NT2/D1 (cell line): ENCODE results near the gene L3MBTL4.

Experiments used
- DNase-seq: peaks from one replicate; pipeline ENCODE4 v3.0.0-alpha.2; 2011; ENCODE audit warnings: low read depth, low spot score
- H3K27me3 ChIP-seq: 2 replicates; pipeline ENCODE4 v1.6.0; 2011; ENCODE audit warnings: mild to moderate bottlenecking; ENCODE audit not compliant: insufficient read length, insufficient read depth
- H3K36me3 ChIP-seq: 2 replicates; pipeline ENCODE4 v1.6.1; 2011; ENCODE audit warnings: mild to moderate bottlenecking, low read length, mixed read lengths; ENCODE audit not compliant: insufficient read depth, insufficient read length
- H3K4me1 ChIP-seq: 2 replicates; pipeline ENCODE4 v1.5.1; 2011; ENCODE audit not compliant: insufficient read depth, insufficient read length
- H3K4me3 ChIP-seq: 2 replicates; pipeline ENCODE4 v1.5.1; 2011; ENCODE audit warnings: low read depth; ENCODE audit not compliant: insufficient read length
- H3K9ac ChIP-seq: 2 replicates; pipeline ENCODE4 v1.6.0; 2011; ENCODE audit warnings: low read depth; ENCODE audit not compliant: insufficient read length
- H3K9me3 ChIP-seq: 2 replicates; pipeline ENCODE4 v1.5.1; 2011; ENCODE audit warnings: mild to moderate bottlenecking, low read length; ENCODE audit not compliant: insufficient read depth
- SUZ12 ChIP-seq: IDR thresholded peaks from 2 replicates; pipeline ENCODE4 v1.6.1; 2011; ENCODE audit not compliant: insufficient read length, insufficient read depth; ENCODE audit errors: extremely low read depth
- YY1 ChIP-seq: IDR thresholded peaks from 2 replicates; pipeline ENCODE4 v1.6.1; 2011; ENCODE audit not compliant: insufficient read length, insufficient read depth
- ZNF274 ChIP-seq: IDR thresholded peaks from 2 replicates; pipeline ENCODE4 v1.6.1; 2011; ENCODE audit warnings: mild to moderate bottlenecking, low read depth, low read length

Gene L3MBTL4

DNA sequence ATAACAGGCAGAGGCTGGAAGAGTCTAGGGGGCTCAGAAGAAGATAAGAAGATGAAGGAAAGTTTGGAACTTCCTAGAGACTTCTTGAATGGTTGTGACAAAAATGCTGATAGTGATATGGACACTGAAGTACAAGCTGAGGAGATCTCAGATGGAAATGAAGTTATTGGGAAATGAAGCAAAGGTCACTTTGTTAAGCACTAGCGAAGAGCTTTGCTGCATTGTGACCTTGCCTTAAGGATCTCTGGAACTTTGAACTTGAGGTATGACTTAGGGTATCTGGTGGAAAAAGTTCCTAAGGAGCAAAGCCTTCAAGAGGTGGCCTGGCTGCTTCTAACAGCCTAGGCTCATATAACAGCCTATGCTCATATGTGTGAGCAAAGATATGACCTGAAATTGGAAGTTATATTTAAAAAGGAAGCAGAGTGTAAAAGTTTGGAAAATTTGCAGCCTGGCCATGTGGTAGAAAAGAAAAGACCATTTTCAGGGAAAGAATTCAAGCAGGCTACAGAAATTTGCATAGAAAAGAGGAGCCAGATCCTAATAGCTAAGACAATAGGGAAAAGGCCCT is 91.3 kb downstream of the L3MBTL4 start:
- H3K36me3 ChIP-seq = no peaks in the 10 kb centered on the region

DNA sequence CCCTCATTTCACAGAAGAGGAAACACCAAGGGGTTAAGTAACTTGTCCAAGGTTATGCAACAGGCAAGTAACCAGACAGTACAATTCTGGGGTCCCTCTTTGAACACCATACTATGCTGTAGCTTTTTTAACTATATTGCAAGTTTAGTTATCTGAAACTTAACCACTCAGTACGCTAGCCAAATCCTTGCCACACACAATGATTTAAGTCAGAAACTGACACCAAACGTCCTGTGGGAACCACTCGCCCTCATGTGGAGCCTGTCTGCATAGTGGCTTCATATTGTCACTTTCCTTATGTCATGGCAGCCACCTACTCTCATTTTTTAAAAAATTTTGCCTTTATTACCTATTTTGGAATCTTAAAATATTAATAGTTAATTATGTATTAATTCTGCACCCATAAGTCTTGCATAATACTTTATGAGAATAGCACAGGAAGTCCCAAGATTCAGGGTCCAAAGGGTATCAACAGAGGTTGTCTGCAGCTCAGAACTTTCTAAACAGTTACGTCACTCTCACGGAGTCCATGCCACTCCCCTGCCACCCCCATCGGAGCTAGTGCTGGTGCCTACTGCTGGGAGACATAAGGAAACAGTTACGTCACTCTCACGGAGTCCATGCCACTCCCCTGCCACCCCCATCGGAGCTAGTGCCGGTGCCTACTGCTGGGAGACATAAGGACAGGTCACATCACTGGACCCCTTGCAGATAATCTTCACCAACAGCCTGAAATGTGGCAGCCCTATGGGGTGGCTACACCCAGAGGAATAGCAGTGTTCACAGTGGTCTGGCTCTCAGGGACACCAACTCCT is 99.0 kb downstream of the L3MBTL4 start:
- no peak for DNase-seq
- Histone ChIP-seq H3K9ac (no peak overlapping the region), H3K27me3 (no peaks in the 10 kb centered on the region), H3K36me3 (no peaks in the 10 kb centered on the region), H3K4me3 (no peak overlapping the region), H3K9me3 (no peaks in the 10 kb centered on the region), H3K4me1 (no peaks in the 10 kb centered on the region)
- TF ChIP-seq SUZ12 (no peak), ZNF274 (no peak), YY1 (no peak)

More for the DNA sequence above, 91.3 kb downstream of the L3MBTL4 start:
- no peaks in the 10 kb centered on the region for H3K27me3 ChIP-seq
- H3K9ac ChIP-seq = no peak overlapping the region
- no peak for TF ChIP-seq YY1
- TF ChIP-seq ZNF274 = no peak
- no peak for TF ChIP-seq SUZ12
- H3K4me3 ChIP-seq = no peak overlapping the region
- no peak for DNase-seq
- no peaks in the 10 kb centered on the region for H3K4me1 ChIP-seq
- H3K9me3 ChIP-seq = peaks cover 19% of the 10 kb centered on the region; the same call in 1 of the 2 replicates

DNA sequence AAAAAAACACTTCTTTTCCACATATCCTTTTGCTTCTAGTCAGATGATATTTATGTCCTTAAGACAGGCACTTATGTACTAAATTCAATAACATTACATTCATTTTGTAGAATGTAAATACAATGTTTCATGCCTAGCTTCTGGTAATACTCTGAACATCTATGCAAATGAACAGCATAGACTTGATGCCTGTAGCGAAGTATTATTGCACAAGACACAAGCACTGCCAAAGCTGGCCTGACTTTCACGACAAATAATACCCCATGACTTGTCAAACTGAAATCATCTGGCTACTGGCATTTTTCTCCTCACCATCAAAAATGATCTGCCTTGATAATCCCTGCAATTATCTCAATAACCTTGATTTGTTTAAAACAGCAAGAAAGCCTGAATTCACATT is 101.3 kb downstream of the L3MBTL4 start:
- H3K27me3 ChIP-seq = no peaks in the 10 kb centered on the region
- no peak overlapping the region for H3K4me3 ChIP-seq
- H3K4me1 ChIP-seq = no peaks in the 10 kb centered on the region
- no peaks in the 10 kb centered on the region for H3K9me3 ChIP-seq
- DNase-seq = no peak
- TF ChIP-seq ZNF274 (no peak), YY1 (no peak), SUZ12 (no peak)
- no peaks in the 10 kb centered on the region for H3K36me3 ChIP-seq
- H3K9ac ChIP-seq = no peak overlapping the region

DNA sequence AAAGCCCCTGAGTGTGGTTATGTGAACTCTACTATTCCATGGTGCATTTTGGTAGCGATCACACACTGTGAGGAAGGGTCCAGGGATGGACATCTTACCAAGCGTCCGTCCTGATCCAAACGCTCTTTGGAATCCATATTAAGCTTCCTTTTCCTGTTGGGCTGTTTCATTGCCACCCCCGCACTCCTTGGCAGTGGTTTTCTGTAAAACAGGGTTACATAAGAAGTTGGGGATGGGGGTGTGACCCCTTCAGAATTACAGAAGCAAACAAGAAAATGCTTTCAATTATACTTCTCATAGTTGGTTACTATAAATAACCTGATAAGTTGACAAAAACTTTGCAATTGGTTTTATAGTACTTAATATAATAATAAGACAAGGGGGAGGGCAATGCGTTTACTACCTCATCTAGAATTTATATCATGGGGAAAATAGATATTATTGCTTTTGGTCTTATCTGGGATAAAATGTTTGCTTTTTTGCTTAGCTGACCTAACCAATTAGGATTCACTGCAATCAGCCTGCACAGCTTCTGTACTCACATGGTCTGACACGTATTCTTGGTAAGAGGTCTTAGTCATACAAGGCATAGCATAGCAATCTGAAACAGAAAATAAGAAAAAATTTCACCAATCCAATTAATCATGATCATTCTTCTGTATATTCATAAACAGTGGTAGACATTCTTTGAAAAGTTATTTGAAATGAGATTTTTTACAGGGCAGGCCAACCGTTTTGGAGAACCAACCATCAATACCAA is 103.1 kb downstream of the L3MBTL4 start:
- no peaks in the 10 kb centered on the region for H3K27me3 ChIP-seq
- DNase-seq = no peak
- H3K9me3 ChIP-seq = no peaks in the 10 kb centered on the region
- H3K9ac ChIP-seq = no peak overlapping the region
- TF ChIP-seq YY1 (no peak), SUZ12 (no peak), ZNF274 (no peak)
- H3K36me3 ChIP-seq = no peaks in the 10 kb centered on the region
- no peaks in the 10 kb centered on the region for H3K4me1 ChIP-seq
- H3K4me3 ChIP-seq = no peak overlapping the region

DNA sequence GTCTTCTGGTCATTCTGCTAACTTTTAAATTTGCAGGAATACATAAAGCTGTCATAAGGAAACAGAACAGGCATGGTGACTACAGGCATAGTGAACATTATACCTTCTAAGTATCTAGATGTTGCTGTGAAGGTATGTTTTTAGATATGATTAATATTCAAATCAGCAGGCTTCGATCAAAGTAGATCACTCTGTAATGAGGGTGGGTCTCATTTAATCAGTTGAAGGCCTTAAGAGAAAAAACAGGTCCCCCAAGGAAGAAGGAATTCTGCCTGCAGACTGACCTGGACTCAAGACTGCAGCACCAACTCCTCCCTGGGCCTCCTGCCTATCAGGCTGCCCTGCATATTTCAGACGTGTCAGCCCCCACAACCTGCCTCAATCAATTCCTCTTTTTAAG is 104.0 kb downstream of the L3MBTL4 start:
- H3K4me1 ChIP-seq = no peaks in the 10 kb centered on the region
- no peak overlapping the region for H3K4me3 ChIP-seq
- no peaks in the 10 kb centered on the region for H3K27me3 ChIP-seq
- H3K36me3 ChIP-seq = no peaks in the 10 kb centered on the region
- no peak overlapping the region for H3K9ac ChIP-seq
- no peaks in the 10 kb centered on the region for H3K9me3 ChIP-seq
- DNase-seq = no peak
- TF ChIP-seq SUZ12 = no peak
- no peak for TF ChIP-seq YY1
- no peak for TF ChIP-seq ZNF274

DNA sequence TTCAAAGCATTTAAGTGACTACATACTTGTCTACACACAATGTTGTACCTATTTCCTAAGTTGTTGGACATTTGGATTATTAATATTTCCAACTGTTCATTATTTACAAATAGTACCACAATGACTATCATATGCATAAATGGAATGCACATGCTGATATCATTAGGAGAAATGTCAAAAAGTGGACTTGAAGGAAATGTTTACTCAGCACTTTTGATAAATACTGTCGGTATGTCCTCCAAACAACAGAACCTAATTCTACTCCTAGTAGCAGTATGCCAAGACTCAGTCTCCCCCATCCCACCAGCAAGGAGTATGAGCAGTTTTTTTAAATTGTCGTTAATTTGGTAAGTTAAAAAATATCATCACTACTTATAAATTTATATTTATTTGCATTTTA is 116.8 kb downstream of the L3MBTL4 start:
- Histone ChIP-seq H3K4me3 (no peak overlapping the region), H3K36me3 (no peaks in the 10 kb centered on the region)
- TF ChIP-seq YY1 = no peak
- no peak for TF ChIP-seq ZNF274
- TF ChIP-seq SUZ12 = no peak

DNA sequence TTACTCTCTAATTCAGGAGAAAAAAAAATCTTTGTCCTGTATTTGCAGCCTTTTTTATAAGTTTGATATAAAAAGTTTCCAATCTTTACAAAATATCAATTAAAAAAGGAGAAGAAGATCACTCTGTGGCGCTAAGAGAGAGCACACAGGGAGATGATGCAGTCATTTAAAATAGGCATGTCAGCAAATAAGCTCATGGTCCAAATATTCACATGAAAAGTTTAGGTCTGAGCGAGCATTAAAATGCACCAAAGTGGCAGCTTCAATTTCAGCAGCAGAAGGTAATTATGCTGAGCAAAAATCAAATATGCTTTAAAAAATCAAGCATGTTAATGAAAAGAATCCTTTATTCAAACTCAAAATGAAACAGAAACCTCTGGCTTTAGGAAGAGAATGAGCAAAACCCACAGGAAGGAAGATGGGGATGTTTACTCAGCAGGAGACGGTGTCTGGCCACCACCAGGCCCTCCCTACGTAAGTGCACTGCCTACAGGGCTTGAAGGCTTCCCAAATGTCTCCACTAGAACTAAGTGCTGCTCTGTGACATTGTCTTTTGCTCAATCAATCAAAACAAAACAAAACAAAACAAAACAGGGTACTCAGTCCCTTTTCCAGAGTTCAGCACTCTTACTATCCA is 120.4 kb downstream of the L3MBTL4 start:
- no peaks in the 10 kb centered on the region for H3K27me3 ChIP-seq
- H3K4me1 ChIP-seq = no peaks in the 10 kb centered on the region
- no peaks in the 10 kb centered on the region for H3K9me3 ChIP-seq
- no peaks in the 10 kb centered on the region for H3K36me3 ChIP-seq
- no peak overlapping the region for H3K9ac ChIP-seq
- no peak for TF ChIP-seq SUZ12
- no peak for TF ChIP-seq ZNF274
- TF ChIP-seq YY1 = no peak
- H3K4me3 ChIP-seq = no peak overlapping the region
- no peak for DNase-seq

More for the DNA sequence above, 116.8 kb downstream of the L3MBTL4 start:
- DNase-seq = no peak
- Histone ChIP-seq H3K9me3 (no peaks in the 10 kb centered on the region), H3K9ac (no peak overlapping the region), H3K27me3 (no peaks in the 10 kb centered on the region), H3K4me1 (no peaks in the 10 kb centered on the region)
